Mesendoderm (in vitro differentiated cells): Measurements from ENCODE around the gene RPS15.
A peak's percentile ranks its signal among the peaks of the same experiment; 100 is the strongest.

Experiments
- DNase-seq: peaks from one replicate; pipeline ENCODE4 v3.0.0; 2013
- H2AK5ac ChIP-seq: 2 replicates; pipeline ENCODE4 v1.6.1; 2013; ENCODE audit warnings: low read length, inconsistent platforms
- H2BK120ac ChIP-seq: 2 replicates; pipeline ENCODE4 v1.6.1; 2013; ENCODE audit warnings: low read depth, mild to moderate bottlenecking, low read length, moderate library complexity, mixed read lengths
- H2BK15ac ChIP-seq: replicated peaks from 2 replicates; pipeline ENCODE4 v1.6.1; 2013; ENCODE audit warnings: low read depth, mild to moderate bottlenecking, moderate library complexity
- H2BK5ac ChIP-seq: 2 replicates; pipeline ENCODE4 v1.6.1; 2013; ENCODE audit warnings: low read length, inconsistent platforms
- H3K18ac ChIP-seq: 2 replicates; pipeline ENCODE4 v1.6.1; 2013; ENCODE audit warnings: mild to moderate bottlenecking, low read length, mixed read lengths
- H3K23ac ChIP-seq: one replicate; pipeline ENCODE4 v1.6.1; 2013; ENCODE audit warnings: low read length
- H3K27ac ChIP-seq: 2 replicates; pipeline ENCODE4 v1.5.1; 2013; ENCODE audit warnings: low read depth, mild to moderate bottlenecking, inconsistent platforms, low read length, moderate library complexity
- H3K27me3 ChIP-seq: 2 replicates; pipeline ENCODE4 v1.6.1; 2013; ENCODE audit warnings: low read length, control low read depth, mild to moderate bottlenecking, inconsistent platforms; ENCODE audit not compliant: insufficient read depth, poor library complexity
- H3K36me3 ChIP-seq: 2 replicates; pipeline ENCODE4 v1.6.1; 2013; ENCODE audit warnings: low read length, inconsistent platforms; ENCODE audit not compliant: control insufficient read depth, insufficient read depth
- H3K4ac ChIP-seq: one replicate; pipeline ENCODE4 v1.6.1; 2013; ENCODE audit warnings: low read depth, mild to moderate bottlenecking, low read length, moderate library complexity
- H3K4me1 ChIP-seq: 2 replicates; pipeline ENCODE4 v1.6.1; 2013; ENCODE audit warnings: low read depth, low read length, inconsistent platforms; ENCODE audit not compliant: control insufficient read depth
- H3K4me2 ChIP-seq: 2 replicates; pipeline ENCODE4 v1.6.1; 2013; ENCODE audit warnings: low read length
- H3K4me3 ChIP-seq: 2 replicates; pipeline ENCODE4 v1.5.1; 2013; ENCODE audit warnings: mild to moderate bottlenecking, low read length
- H3K56ac ChIP-seq: one replicate; pipeline ENCODE4 v1.6.1; 2013; ENCODE audit warnings: low read length
- H3K79me1 ChIP-seq: 2 replicates; pipeline ENCODE4 v1.6.1; 2013; ENCODE audit warnings: low read length, inconsistent platforms
- H3K79me2 ChIP-seq: 2 replicates; pipeline ENCODE4 v1.6.1; 2013; ENCODE audit warnings: mild to moderate bottlenecking, low read length; ENCODE audit not compliant: control insufficient read depth, insufficient read depth
- H3K9ac ChIP-seq: 2 replicates; pipeline ENCODE4 v1.6.1; 2013; ENCODE audit warnings: low read length, inconsistent platforms
- H4K5ac ChIP-seq: one replicate; pipeline ENCODE4 v1.6.1; 2013; ENCODE audit warnings: low read length
- H4K8ac ChIP-seq: one replicate; pipeline ENCODE4 v1.6.1; 2013; ENCODE audit warnings: low read depth, mild to moderate bottlenecking, control low read depth, low read length, moderate library complexity
- WGBS: extraction: QIAGEN DNeasy Blood & Tissue Kit; methylation state at CpG from one replicate; pipeline ENCODE4 v1.1.7; 2013; ENCODE audit warnings: low lambda C conversion rate, missing lambda C conversion rate; ENCODE audit not compliant: insufficient coverage; ENCODE audit errors: extremely low coverage; 5-methylcytosine and 5-hydroxymethylcytosine counted together

The RPS15 gene

GRCh38 chr19:1434040-1434366 lies 4.2 kb upstream of the RPS15 start:
- peaks cover 5% of the 10 kb centered on the region for H3K79me1 ChIP-seq
- peaks cover 7% of the 10 kb centered on the region for H3K79me2 ChIP-seq
- no peak overlapping the region for H3K4ac ChIP-seq
- no peak overlapping the region for H3K9ac ChIP-seq
- DNase-seq: no peak
- H3K4me3 ChIP-seq: no peak overlapping the region
- no peak overlapping the region for H3K27ac ChIP-seq
- H2AK5ac ChIP-seq: no peak overlapping the region
- no peak overlapping the region for H2BK15ac ChIP-seq
- H4K5ac ChIP-seq: no peak overlapping the region
- H3K4me1 ChIP-seq: no peaks in the 10 kb centered on the region
- H3K23ac ChIP-seq: no peak overlapping the region
- no peak overlapping the region for H2BK5ac ChIP-seq
- no peaks in the 10 kb centered on the region for H3K27me3 ChIP-seq
- H3K36me3 ChIP-seq: peaks cover 16% of the 10 kb centered on the region
- no peak overlapping the region for H2BK120ac ChIP-seq
- no CpG with 5 or more reads among the region's 17 CpGs for WGBS
- H3K18ac ChIP-seq: no peak overlapping the region
- H3K56ac ChIP-seq: no peak overlapping the region
- H4K8ac ChIP-seq: no peak overlapping the region
- H3K4me2 ChIP-seq: no peak overlapping the region

DNA sequence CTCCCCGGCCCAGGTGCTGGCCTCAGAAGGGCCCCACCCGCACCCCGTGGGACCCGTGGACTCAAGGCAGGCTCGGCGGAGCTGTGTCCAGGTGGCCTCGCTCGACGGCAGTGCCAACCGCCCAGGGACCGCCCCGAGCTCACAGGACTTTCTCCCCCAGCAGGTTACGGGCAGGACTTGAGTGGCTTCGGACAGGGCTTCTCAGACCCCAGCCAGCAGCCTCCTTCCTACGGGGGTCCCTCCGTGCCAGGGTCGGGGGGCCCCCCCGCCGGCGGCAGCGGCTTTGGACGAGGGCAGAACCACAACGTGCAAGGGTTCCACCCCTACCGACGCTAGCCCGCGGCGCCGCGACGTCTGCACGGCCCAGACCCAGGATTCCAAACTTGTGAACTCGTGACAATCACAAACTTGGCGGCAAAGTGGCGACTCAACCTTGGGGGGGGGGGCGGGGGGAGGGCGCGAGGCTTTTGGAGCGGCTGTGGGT lies 3.6 kb upstream of the RPS15 start:
- Histone ChIP-seq H2BK5ac (no peak overlapping the region), H3K27ac (no peak overlapping the region), H3K4ac (no peak overlapping the region), H3K79me1 (peaks cover 7% of the 10 kb centered on the region), H4K5ac (no peak overlapping the region), H3K4me1 (no peaks in the 10 kb centered on the region), H3K56ac (no peak overlapping the region), H3K23ac (no peak overlapping the region), H2AK5ac (no peak overlapping the region), H3K36me3 (peaks cover 16% of the 10 kb centered on the region), H2BK120ac (no peak overlapping the region), H3K18ac (no peak overlapping the region), H3K27me3 (no peaks in the 10 kb centered on the region), H3K4me3 (no peak overlapping the region), H3K9ac (no peak overlapping the region), H3K79me2 (peaks cover 13% of the 10 kb centered on the region), H4K8ac (no peak overlapping the region), H2BK15ac (no peak overlapping the region), H3K4me2 (no peak overlapping the region)
- DNase-seq: no peak
- WGBS: no CpG with 5 or more reads among the region's 39 CpGs

DNA sequence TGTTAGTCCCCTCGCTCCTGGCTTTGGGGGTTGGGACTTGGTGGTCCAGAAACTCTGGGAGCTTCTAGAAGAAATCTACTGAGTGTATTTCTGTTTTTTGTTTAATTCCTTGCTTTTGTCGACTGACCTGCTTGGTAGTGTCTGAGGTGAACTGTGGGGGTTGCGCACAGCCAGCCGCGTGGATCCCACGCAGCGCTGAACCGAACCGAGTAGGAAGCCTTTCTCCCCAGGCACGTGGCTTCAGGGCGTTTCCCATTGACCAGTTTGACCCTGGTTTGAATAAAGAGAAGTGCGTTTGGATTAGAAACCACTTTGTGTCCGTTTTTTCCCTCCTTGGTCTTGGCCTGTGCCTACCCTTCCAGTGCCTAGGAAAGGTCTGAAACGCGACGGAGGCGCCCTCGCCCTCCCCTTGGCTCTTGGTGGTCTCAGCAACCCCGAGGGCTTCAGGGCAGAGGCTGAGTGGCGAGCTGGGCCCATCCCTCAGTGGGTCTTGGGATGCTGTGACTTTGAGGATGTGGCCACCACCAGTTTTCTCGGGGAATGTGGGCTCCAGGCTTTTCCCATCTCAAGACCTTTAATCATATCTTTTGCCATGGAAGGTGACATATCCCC lies 2.7 kb upstream of the RPS15 start:
- H3K56ac ChIP-seq: no peak overlapping the region
- peaks cover 17% of the 10 kb centered on the region for H3K36me3 ChIP-seq
- no peak overlapping the region for H2AK5ac ChIP-seq
- no peak for DNase-seq
- H2BK5ac ChIP-seq: no peak overlapping the region
- WGBS: no CpG with 5 or more reads among the region's 21 CpGs
- no peak overlapping the region for H3K4me3 ChIP-seq
- H3K4me2 ChIP-seq: no peak overlapping the region
- H2BK15ac ChIP-seq: no peak overlapping the region
- H3K4me1 ChIP-seq: no peaks in the 10 kb centered on the region
- H3K9ac ChIP-seq: no peak overlapping the region
- H4K8ac ChIP-seq: no peak overlapping the region
- H3K18ac ChIP-seq: no peak overlapping the region
- no peak overlapping the region for H2BK120ac ChIP-seq
- no peak overlapping the region for H3K4ac ChIP-seq
- H3K79me1 ChIP-seq: peaks cover 10% of the 10 kb centered on the region
- no peak overlapping the region for H3K23ac ChIP-seq
- H4K5ac ChIP-seq: no peak overlapping the region
- H3K27me3 ChIP-seq: no peaks in the 10 kb centered on the region
- H3K79me2 ChIP-seq: peaks cover 21% of the 10 kb centered on the region
- H3K27ac ChIP-seq: no peak overlapping the region

GRCh38 chr19:1437609-1438008 lies 587 bp upstream of the RPS15 start:
- Histone ChIP-seq H3K4ac (no peak overlapping the region), H3K18ac (no peak overlapping the region), H3K56ac (peak overlapping the region; percentile 83), H3K4me3 (no peak overlapping the region), H3K4me1 (no peaks in the 10 kb centered on the region), H4K8ac (no peak overlapping the region), H3K27ac (no peak overlapping the region), H2BK5ac (no peak overlapping the region), H3K36me3 (peaks cover 23% of the 10 kb centered on the region), H3K23ac (no peak overlapping the region), H3K4me2 (no peak overlapping the region), H3K9ac (peak overlapping the region; percentile 54), H3K27me3 (no peaks in the 10 kb centered on the region), H3K79me1 (peaks cover 13% of the 10 kb centered on the region), H4K5ac (no peak overlapping the region), H2AK5ac (no peak overlapping the region), H3K79me2 (peaks cover 29% of the 10 kb centered on the region), H2BK120ac (no peak overlapping the region), H2BK15ac (no peak overlapping the region)
- no peak for DNase-seq
- no CpG with 5 or more reads among the region's 8 CpGs for WGBS

GRCh38 chr19:1438933-1439354 lies 748 bp downstream of the RPS15 start:
- Histone ChIP-seq H3K79me1 (peaks cover 13% of the 10 kb centered on the region), H3K18ac (peak overlapping the region; percentile 81), H4K8ac (no peak overlapping the region), H3K4ac (peak overlapping the region; percentile 58), H2BK15ac (no peak overlapping the region), H3K79me2 (peaks cover 29% of the 10 kb centered on the region), H3K36me3 (peaks cover 20% of the 10 kb centered on the region), H3K27ac (no peak overlapping the region), H2BK5ac (no peak overlapping the region), H2AK5ac (no peak overlapping the region), H2BK120ac (no peak overlapping the region), H4K5ac (no peak overlapping the region), H3K4me3 (peak overlapping the region; percentile 98), H3K4me1 (no peaks in the 10 kb centered on the region), H3K9ac (peak overlapping the region; percentile 98), H3K56ac (peak overlapping the region; percentile 94), H3K27me3 (no peaks in the 10 kb centered on the region), H3K4me2 (peak overlapping the region; percentile 87), H3K23ac (no peak overlapping the region)
- DNase-seq: no peak
- WGBS: no CpG with 5 or more reads among the region's 26 CpGs
